NB4 (cell line): ENCODE measurements around the gene N4BP2L2.
A peak's percentile ranks its signal among the peaks of the same experiment; 100 is the strongest.

Source experiments
- DNase-seq: peaks from one replicate; pipeline ENCODE4 v3.0.0; 2010; ENCODE audit warnings: low read depth
- H3K4me3 ChIP-seq: one replicate; pipeline ENCODE4 v1.5.1; 2011; ENCODE audit warnings: mild to moderate bottlenecking, low read depth, low read length, moderate library complexity
- MYC ChIP-seq: IDR thresholded peaks from 2 replicates; pipeline ENCODE4 v1.6.1; 2011; ENCODE audit warnings: low read depth, low read length
- POLR2A ChIP-seq: IDR thresholded peaks from 2 replicates; pipeline ENCODE4 v1.6.1; 2011; ENCODE audit warnings: mild to moderate bottlenecking; ENCODE audit not compliant: insufficient read length; ENCODE audit errors: extremely low read depth
- TF ChIP-seq, protein P1 (sequence below): IDR thresholded peaks from 2 replicates; pipeline ENCODE4 v1.6.1; 2011; ENCODE audit warnings: low read depth, low read length
- TF ChIP-seq, protein P2 (sequence below): IDR thresholded peaks from one replicate; pipeline ENCODE4 v1.5.1; 2012; ENCODE audit warnings: low read depth, low read length

N4BP2L2 gene

DNA sequence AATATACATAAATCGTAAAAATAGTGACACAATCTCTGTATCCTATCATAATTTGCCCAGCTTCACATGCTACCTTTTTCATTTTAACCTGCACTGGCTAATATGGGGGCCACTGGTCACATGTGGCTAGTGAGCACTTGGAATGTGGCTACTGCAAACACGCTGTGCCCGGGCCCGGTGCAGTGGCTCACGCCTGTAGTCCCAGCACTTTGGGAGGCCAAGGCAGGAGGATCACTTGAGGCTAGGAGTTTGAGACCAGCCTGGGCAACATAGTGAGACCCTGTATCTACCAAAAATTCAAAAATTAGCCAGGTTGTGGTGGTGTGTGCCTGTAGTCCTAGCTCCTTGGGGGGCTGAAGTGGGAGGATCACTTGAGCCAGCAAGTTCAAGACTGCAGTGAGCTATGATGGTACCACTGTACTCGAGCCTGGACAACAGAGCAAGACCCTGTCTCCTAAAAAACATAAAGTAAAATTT lies 109.1 kb downstream of the N4BP2L2 start:
- no peak overlapping the region for H3K4me3 ChIP-seq
- TF ChIP-seq MYC: no peak
- no peak for DNase-seq

DNA sequence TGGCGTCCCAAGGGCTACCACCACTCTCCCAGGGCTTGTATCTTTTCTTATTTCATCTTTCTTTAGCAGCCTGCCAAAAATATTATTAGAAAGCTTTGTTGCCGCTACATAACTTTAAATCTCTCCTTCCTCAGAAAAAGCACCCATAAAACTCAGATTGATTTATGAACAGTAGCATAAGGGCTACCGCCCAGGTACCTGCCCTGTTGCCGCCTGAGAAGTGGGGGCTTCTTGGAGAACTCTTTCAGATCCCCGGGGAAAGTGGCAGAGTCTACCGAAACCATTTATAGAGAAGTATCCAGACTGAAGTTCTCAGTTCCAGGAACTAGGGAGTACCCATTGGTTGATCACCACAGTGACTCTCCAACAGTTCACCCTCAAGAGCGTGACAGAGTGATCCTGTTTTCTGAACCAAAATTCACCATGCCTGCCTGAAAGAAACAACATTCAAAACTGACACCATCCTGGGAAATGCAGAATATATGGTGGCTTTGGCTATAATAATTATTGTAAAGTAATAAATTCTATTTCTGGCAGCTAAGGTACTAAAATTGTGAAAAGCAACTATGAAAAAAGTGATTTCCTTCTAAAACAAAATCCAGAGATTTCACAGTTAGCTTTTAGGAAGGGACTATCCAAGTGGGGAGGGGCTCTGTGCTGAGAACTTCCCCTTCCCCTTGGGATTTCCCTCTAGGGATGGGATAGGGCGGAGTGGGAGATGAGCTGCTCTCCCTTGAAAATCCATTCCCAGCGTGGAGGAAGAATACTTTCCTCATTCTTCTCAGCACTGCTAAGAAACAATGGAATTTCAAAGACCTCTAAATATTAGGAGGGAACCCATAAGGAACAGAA lies 109.8 kb downstream of the N4BP2L2 start:
- H3K4me3 ChIP-seq: peak overlapping the region; percentile 82
- TF ChIP-seq MYC (no peak), POLR2A (no peak)
- TF ChIP-seq, protein P1, sequence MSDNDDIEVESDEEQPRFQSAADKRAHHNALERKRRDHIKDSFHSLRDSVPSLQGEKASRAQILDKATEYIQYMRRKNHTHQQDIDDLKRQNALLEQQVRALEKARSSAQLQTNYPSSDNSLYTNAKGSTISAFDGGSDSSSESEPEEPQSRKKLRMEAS: no peak
- TF ChIP-seq, protein P2, sequence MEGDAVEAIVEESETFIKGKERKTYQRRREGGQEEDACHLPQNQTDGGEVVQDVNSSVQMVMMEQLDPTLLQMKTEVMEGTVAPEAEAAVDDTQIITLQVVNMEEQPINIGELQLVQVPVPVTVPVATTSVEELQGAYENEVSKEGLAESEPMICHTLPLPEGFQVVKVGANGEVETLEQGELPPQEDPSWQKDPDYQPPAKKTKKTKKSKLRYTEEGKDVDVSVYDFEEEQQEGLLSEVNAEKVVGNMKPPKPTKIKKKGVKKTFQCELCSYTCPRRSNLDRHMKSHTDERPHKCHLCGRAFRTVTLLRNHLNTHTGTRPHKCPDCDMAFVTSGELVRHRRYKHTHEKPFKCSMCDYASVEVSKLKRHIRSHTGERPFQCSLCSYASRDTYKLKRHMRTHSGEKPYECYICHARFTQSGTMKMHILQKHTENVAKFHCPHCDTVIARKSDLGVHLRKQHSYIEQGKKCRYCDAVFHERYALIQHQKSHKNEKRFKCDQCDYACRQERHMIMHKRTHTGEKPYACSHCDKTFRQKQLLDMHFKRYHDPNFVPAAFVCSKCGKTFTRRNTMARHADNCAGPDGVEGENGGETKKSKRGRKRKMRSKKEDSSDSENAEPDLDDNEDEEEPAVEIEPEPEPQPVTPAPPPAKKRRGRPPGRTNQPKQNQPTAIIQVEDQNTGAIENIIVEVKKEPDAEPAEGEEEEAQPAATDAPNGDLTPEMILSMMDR: no peak
- DNase-seq: peak; percentile 78

DNA sequence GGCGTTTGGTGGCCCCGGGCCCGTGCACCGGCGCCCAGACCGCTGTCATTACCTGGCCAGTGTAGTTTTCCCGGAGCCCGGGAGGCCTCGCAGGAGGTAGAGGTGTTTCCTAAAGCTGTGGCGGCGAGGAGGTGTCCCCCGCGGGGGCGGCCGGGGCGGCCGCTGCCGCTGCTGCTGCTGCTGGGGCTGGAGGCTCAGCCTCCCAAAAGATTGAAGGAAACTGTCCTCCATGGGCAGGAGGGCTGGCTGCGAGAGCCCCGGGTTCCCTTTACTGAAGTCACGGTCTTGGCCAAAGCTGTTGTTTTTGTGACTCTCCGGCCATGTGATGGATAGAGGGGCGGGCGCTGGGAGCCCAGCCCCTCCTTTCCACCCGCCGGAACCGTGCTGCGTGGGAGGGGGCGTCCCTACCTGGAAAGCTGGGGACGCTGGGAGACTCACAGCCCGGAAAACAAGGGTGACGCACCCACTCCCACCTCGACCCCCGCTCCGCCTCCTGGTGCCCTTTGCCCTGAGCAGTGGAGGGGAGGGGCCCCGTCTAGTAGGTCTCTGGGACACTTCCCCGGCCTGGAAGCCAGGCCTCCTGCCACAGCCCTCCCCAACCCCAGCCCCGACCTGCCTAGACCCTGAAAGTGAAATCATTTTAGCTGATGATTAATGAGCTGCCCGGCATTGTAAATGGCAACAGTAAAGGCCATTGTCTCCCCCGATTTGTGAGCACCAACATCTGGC lies 110.6 kb downstream of the N4BP2L2 start, which contains the start of gene N4BP2L1:
N4BP2L1 (minus strand) TSS at position 279 of the 729 bp plus-strand sequence; CDS start at position 231, 48 bp downstream.
- H3K4me3 ChIP-seq: peak within 1 kb of the TSS; percentile 82
- peak; percentile 96 for DNase-seq
- TF ChIP-seq, protein P1: peak; percentile 87
- TF ChIP-seq POLR2A (peak; percentile 92), MYC (peak; percentile 92)
- TF ChIP-seq, protein P2: no peak

DNA sequence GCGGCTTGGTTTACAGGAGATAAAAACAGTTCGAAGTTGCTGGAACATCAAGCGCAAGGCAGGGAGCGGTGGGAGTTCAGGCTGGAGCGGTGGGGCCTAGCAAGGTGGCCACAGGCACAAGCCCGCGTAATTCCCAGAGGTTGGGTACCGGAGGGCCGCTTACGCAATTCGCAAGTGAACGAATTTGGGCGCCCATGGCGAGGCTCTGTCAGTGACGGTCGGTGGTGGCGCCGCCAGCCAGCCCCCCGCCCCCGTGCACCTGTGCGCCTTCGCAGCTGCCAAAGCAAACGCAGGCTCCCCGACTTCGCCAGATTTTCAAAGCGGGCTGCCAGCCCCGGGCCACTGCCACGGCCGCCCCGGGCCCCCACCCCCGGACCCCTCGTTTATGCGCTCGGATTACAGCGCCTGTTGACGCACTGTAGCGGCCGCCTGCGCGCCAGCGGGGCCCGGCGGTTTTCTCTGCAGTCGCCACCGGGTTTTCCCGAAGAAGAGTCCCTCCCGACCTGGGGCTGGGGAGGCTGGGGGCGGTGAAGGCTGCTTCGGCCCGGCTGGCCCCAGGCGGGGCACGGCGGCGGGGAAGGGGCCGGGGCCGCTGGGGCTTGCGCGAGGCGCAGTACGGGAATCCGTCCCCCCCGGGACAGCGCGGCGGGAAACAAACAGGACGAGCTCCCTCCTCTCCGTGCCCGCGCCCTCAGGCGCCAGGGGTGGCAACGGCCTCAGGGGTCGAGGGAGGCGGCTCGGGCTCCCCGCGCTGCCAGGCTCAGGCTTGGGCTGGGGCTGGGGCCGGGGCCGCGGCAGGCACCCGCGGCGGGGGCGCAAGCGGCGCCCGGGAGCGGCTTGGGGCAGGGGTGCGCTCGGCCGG lies 111.4 kb downstream of the N4BP2L2 start:
- peak; percentile 87 for DNase-seq
- TF ChIP-seq, protein P2: no peak
- TF ChIP-seq MYC (no peak; the same call in 1 of the 2 replicates), POLR2A (no peak)
- TF ChIP-seq, protein P1: no peak
- peak overlapping the region; percentile 82 for H3K4me3 ChIP-seq

DNA sequence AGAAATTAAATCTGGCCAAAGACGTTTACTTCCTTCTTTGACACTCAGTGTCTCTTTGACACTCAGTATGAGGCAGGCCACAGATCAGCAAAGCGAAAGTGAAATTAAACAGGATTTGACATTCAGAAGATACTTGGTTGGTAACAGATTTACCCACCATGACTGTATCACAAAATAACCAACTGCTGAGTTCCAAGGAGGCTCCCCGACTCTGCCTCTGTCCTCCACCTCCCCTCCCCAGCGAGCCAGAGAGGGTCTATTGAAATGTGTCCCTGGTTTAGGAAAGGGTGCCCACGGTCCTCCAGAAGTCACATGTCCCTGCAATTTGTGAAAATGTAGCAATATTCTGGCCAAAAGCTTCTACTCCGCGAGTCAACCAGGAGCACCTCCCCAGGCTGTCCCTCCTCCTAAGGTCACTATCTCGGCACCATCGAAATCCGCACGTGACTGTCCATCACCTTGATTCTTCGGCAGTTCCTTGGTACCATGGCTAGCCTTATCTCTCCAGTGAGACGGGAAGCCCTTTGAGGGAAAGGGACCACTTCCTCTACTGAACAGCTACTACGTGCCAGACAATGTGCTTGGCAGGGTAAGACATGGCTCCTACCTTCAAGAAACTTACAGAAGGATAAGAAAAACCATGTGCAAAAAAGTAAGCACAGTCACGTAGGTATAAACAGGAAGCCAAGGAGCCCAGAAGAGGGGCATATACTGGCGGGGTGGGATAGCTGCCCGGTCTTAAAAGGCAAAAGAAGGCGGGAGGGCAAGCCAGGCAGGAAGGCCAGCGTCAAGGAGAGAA lies 112.2 kb downstream of the N4BP2L2 start:
- TF ChIP-seq POLR2A (peak; percentile 14), MYC (peak; percentile 55; the same call in 1 of the 2 replicates)
- TF ChIP-seq, protein P2: no peak
- TF ChIP-seq, protein P1: peak; percentile 41
- peak; percentile 87 for DNase-seq
- H3K4me3 ChIP-seq: peak overlapping the region; percentile 82
